SK-N-SH treated with all-trans-retinoic acid at 6 μM for 48 hours (cell line): Measurements from ENCODE around the gene DCST2.

ENCODE experiments used
- ATAC-seq: fragments of 200-7000 bp; cut with Tn5 transposase; 3 replicates; pipeline ENCODE4 v1.9.1; 2020; ENCODE audit warnings: mild to moderate bottlenecking, moderate library complexity
- ARNTL ChIP-seq: fragments of 450-650 bp; formaldehyde crosslinking; IDR thresholded peaks from 2 replicates; pipeline ENCODE4 v1.5.0; 2020; ENCODE audit warnings: low read depth, mild to moderate bottlenecking, moderate library complexity, borderline replicate concordance
- BACH2 ChIP-seq: fragments of 250-450 bp; sonication (Bioruptor Pico); IDR thresholded peaks from 2 replicates; pipeline ENCODE4 v1.9.0; 2021; ENCODE audit warnings: mild to moderate bottlenecking, borderline replicate concordance
- CSDC2 ChIP-seq: fragments of 250-450 bp; sonication (Bioruptor Pico); IDR thresholded peaks from 2 replicates; pipeline ENCODE4 v1.5.0; 2020; ENCODE audit warnings: mild to moderate bottlenecking, moderate library complexity
- CSRNP3 ChIP-seq: fragments of 250-450 bp; sonication (Bioruptor Pico); IDR thresholded peaks from 2 replicates; pipeline ENCODE4 v1.5.1; 2021; ENCODE audit warnings: mild to moderate bottlenecking, moderate library complexity
- ESRRG ChIP-seq: fragments of 250-450 bp; sonication (Bioruptor Pico); IDR thresholded peaks from 2 replicates; pipeline ENCODE4 v1.6.1; 2021; ENCODE audit warnings: mild to moderate bottlenecking
- ISL1 ChIP-seq: fragments of 250-450 bp; sonication (Bioruptor Pico); IDR thresholded peaks from 2 replicates; pipeline ENCODE4 v2.1.2; 2022; ENCODE audit warnings: mild to moderate bottlenecking, moderate library complexity
- PPARA ChIP-seq: fragments of 250-450 bp; sonication (Bioruptor Pico); IDR thresholded peaks from 2 replicates; pipeline ENCODE4 v1.5.0; 2020; ENCODE audit warnings: mild to moderate bottlenecking, borderline replicate concordance
- RARB ChIP-seq: fragments of 250-450 bp; sonication (Bioruptor Pico); IDR thresholded peaks from 2 replicates; pipeline ENCODE4 v1.8.0; 2021; ENCODE audit warnings: mild to moderate bottlenecking, moderate library complexity
- SNAI2 ChIP-seq: fragments of 250-450 bp; sonication (Bioruptor Pico); IDR thresholded peaks from 2 replicates; pipeline ENCODE4 v1.5.0; 2020; ENCODE audit warnings: mild to moderate bottlenecking, moderate library complexity
- TCF4 ChIP-seq: fragments of 250-450 bp; sonication (Bioruptor Pico); IDR thresholded peaks from 2 replicates; pipeline ENCODE4 v1.8.0; 2021; ENCODE audit warnings: mild to moderate bottlenecking, moderate library complexity, borderline replicate concordance
- TOX ChIP-seq: fragments of 250-450 bp; sonication (Bioruptor Pico); IDR thresholded peaks from 2 replicates; pipeline ENCODE4 v1.8.0; 2021; ENCODE audit warnings: mild to moderate bottlenecking, moderate library complexity, borderline replicate concordance
- TSHZ2 ChIP-seq: fragments of 250-450 bp; sonication (Bioruptor Pico); IDR thresholded peaks from 2 replicates; pipeline ENCODE4 v1.5.0; 2020; ENCODE audit warnings: mild to moderate bottlenecking, moderate library complexity
- ZC3H10 ChIP-seq: fragments of 250-450 bp; sonication (Bioruptor Pico); IDR thresholded peaks from 2 replicates; pipeline ENCODE4 v1.5.1; 2021; ENCODE audit warnings: mild to moderate bottlenecking, moderate library complexity
- ZNF565 ChIP-seq: fragments of 450-650 bp; formaldehyde crosslinking; conservative IDR thresholded peaks from 2 replicates; pipeline ENCODE4 v1.5.0; 2020; ENCODE audit warnings: low read depth, mild to moderate bottlenecking, moderate library complexity
- ZNF70 ChIP-seq: fragments of 450-650 bp; formaldehyde crosslinking; IDR thresholded peaks from 2 replicates; pipeline ENCODE4 v1.5.0; 2020; ENCODE audit warnings: mild to moderate bottlenecking, moderate library complexity
- ZNF8 ChIP-seq: fragments of 450-650 bp; formaldehyde crosslinking; IDR thresholded peaks from 2 replicates; pipeline ENCODE4 v1.5.0; 2020; ENCODE audit warnings: mild to moderate bottlenecking, moderate library complexity
- TF ChIP-seq, protein P1 (sequence below): fragments of 250-450 bp; sonication (Bioruptor Pico); IDR thresholded peaks from 2 replicates; pipeline ENCODE4 v1.8.0; 2021; ENCODE audit warnings: low read depth, mild to moderate bottlenecking, moderate library complexity, borderline replicate concordance
- TF ChIP-seq, protein P2 (sequence below): fragments of 250-450 bp; sonication (Bioruptor Pico); IDR thresholded peaks from 2 replicates; pipeline ENCODE4 v1.8.0; 2020; ENCODE audit warnings: mild to moderate bottlenecking, moderate library complexity, borderline replicate concordance
- TF ChIP-seq, protein P3 (sequence below): fragments of 250-450 bp; sonication (Bioruptor Pico); IDR thresholded peaks from 2 replicates; pipeline ENCODE4 v1.5.1; 2020; ENCODE audit warnings: low read depth, mild to moderate bottlenecking, moderate library complexity

DCST2 gene

DNA sequence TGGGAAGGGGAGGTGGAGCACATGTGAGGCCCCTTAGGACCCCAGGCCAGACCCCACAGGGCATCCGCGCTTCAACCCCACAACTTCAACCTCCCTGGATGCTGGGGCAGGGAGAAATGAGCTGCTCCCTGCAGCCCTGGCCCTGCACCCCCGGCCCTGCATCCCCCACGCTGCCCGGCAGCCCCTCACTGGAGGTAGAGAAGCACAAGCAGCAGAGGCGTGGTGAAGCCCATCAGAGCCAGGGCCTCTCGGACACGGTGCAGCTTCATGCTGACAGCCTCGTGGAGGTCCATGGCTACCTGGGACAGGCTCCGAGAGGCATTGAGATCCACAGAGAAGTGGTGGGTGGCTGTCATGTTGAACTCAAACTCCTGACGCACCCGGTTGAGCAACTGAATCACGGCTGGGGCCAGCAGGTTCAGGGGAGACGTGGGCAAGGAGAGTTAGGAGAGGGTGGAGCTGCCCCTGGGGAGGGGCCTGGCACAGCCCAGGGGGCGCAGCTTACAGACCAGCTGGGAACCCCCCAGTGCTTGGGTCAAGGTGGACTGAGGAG lies 3.3 kb downstream of the DCST2 start:
- TF ChIP-seq ISL1 (no peak), ESRRG (CRISPR knock-in tag) (no peak), ZNF70 (no peak), SNAI2 (CRISPR knock-in tag) (no peak), RARB (CRISPR knock-in tag) (no peak), TOX (CRISPR knock-in tag) (no peak), ZNF8 (no peak), ARNTL (CRISPR knock-in tag) (no peak), PPARA (CRISPR knock-in tag) (no peak), ZNF565 (CRISPR knock-in tag) (no peak)
- TF ChIP-seq, protein P1, sequence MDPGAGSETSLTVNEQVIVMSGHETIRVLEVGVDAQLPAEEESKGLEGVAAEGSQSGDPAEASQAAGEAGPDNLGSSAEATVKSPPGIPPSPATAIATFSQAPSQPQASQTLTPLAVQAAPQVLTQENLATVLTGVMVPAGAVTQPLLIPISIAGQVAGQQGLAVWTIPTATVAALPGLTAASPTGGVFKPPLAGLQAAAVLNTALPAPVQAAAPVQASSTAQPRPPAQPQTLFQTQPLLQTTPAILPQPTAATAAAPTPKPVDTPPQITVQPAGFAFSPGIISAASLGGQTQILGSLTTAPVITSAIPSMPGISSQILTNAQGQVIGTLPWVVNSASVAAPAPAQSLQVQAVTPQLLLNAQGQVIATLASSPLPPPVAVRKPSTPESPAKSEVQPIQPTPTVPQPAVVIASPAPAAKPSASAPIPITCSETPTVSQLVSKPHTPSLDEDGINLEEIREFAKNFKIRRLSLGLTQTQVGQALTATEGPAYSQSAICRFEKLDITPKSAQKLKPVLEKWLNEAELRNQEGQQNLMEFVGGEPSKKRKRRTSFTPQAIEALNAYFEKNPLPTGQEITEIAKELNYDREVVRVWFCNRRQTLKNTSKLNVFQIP (CRISPR knock-in tag), result no peak
- TF ChIP-seq, protein P2, sequence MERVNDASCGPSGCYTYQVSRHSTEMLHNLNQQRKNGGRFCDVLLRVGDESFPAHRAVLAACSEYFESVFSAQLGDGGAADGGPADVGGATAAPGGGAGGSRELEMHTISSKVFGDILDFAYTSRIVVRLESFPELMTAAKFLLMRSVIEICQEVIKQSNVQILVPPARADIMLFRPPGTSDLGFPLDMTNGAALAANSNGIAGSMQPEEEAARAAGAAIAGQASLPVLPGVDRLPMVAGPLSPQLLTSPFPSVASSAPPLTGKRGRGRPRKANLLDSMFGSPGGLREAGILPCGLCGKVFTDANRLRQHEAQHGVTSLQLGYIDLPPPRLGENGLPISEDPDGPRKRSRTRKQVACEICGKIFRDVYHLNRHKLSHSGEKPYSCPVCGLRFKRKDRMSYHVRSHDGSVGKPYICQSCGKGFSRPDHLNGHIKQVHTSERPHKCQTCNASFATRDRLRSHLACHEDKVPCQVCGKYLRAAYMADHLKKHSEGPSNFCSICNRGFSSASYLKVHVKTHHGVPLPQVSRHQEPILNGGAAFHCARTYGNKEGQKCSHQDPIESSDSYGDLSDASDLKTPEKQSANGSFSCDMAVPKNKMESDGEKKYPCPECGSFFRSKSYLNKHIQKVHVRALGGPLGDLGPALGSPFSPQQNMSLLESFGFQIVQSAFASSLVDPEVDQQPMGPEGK (CRISPR knock-in tag), result no peak
- ATAC-seq, result no peak

- TF ChIP-seq, protein P3, sequence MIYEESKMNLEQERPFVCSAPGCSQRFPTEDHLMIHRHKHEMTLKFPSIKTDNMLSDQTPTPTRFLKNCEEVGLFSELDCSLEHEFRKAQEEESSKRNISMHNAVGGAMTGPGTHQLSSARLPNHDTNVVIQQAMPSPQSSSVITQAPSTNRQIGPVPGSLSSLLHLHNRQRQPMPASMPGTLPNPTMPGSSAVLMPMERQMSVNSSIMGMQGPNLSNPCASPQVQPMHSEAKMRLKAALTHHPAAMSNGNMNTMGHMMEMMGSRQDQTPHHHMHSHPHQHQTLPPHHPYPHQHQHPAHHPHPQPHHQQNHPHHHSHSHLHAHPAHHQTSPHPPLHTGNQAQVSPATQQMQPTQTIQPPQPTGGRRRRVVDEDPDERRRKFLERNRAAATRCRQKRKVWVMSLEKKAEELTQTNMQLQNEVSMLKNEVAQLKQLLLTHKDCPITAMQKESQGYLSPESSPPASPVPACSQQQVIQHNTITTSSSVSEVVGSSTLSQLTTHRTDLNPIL (CRISPR knock-in tag), result no peak
- no peak for TF ChIP-seq TCF4 (CRISPR knock-in tag)
- TF ChIP-seq, protein P1 (CRISPR knock-in tag), result no peak
- TF ChIP-seq TSHZ2, result no peak
- TF ChIP-seq PPARA (CRISPR knock-in tag), result no peak
- TF ChIP-seq BACH2 (CRISPR knock-in tag), result no peak
- TF ChIP-seq CSDC2, result no peak
- TF ChIP-seq ZC3H10, result no peak
- no peak for TF ChIP-seq CSRNP3 (CRISPR knock-in tag)
- no peak; the same call in 2 of the 3 replicates for ATAC-seq
Observed at GRCh38 chr1:155029513-155030242, 3.9 kb downstream of the DCST2 start.
